ENCODE measurements around the gene SRGAP2C.
"Not testable (repeated sequence)": the region's sequence is repeated elsewhere in the genome, so short reads cannot be mapped to it uniquely, and the experiment has no call there.

DNA sequence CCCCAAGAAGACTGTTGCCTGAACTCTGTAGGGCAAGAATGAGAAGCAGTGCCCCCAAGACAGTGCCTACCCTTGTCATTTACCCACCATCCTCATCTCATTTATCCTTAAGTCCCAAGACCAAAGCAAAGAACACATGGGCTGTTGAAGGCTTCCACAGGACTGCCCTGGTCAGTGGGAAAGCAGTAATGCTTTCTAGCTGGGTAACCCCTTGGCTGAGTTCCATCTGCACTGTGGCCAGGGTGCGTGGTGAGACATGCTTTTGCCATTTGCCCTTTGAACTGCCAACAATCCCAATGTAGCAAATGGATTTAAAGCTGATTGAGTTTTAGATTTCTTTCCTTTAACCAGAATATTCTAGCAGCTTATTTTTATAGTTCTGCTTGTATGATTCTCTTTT lies 163.3 kb downstream of the SRGAP2C start:
- TF ChIP-seq, protein P1, sequence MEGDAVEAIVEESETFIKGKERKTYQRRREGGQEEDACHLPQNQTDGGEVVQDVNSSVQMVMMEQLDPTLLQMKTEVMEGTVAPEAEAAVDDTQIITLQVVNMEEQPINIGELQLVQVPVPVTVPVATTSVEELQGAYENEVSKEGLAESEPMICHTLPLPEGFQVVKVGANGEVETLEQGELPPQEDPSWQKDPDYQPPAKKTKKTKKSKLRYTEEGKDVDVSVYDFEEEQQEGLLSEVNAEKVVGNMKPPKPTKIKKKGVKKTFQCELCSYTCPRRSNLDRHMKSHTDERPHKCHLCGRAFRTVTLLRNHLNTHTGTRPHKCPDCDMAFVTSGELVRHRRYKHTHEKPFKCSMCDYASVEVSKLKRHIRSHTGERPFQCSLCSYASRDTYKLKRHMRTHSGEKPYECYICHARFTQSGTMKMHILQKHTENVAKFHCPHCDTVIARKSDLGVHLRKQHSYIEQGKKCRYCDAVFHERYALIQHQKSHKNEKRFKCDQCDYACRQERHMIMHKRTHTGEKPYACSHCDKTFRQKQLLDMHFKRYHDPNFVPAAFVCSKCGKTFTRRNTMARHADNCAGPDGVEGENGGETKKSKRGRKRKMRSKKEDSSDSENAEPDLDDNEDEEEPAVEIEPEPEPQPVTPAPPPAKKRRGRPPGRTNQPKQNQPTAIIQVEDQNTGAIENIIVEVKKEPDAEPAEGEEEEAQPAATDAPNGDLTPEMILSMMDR (IDR thresholded peaks at IDR 0.05; ENCODE audit: low read length) = not testable (repeated sequence)
- TF ChIP-seq EZH2 (optimal IDR thresholded peaks at IDR 0.05; ENCODE audit: low read depth, low read length) = not testable (repeated sequence)
